PFSK-1 (cell line): ENCODE results near the gene POMC.

ENCODE experiments used
- FOXP2 ChIP-seq: optimal IDR thresholded peaks from 2 replicates; pipeline ENCODE3; 2011; ENCODE audit warnings: borderline replicate concordance, control low read depth, inconsistent platforms; ENCODE audit not compliant: insufficient read depth; ENCODE audit errors: extremely low read length, extremely low read depth
- POLR2AphosphoS5 ChIP-seq: IDR thresholded peaks from 2 replicates; pipeline ENCODE4 v1.6.1; 2012; ENCODE audit warnings: low read depth, mild to moderate bottlenecking, control low read depth, low read length, moderate library complexity
- REST ChIP-seq, 2 experiments: IDR thresholded peaks; 2 replicates each; pipeline versions ENCODE4 v1.6.1 to v1.8.0; 2011 to 2012; ENCODE audit warnings: low read depth in 2 of 2, low read length in 2 of 2, control low read depth in 1 of 2, inconsistent platforms in 1 of 2, mild to moderate bottlenecking in 1 of 2, moderate library complexity in 1 of 2; ENCODE audit not compliant: insufficient read depth in 1 of 2
- SIN3A ChIP-seq: IDR thresholded peaks from 2 replicates; pipeline ENCODE4 v1.6.1; 2012; ENCODE audit warnings: mild to moderate bottlenecking, low read length, moderate library complexity, borderline replicate concordance; ENCODE audit not compliant: insufficient read depth
- TAF1 ChIP-seq: IDR thresholded peaks from 2 replicates; pipeline ENCODE4 v1.6.1; 2012; ENCODE audit warnings: low read length, control low read depth, borderline replicate concordance; ENCODE audit not compliant: insufficient read depth

The POMC gene

GRCh38 chr2:25160376-25160775 is 8.0 kb downstream of the POMC start:
- no peak for TF ChIP-seq SIN3A
- TF ChIP-seq TAF1 = no peak
- no peak for TF ChIP-seq REST (IDR thresholded peaks at IDR 0.05; ENCODE audit: insufficient read depth in 1 of 2, low read depth in 2 of 2, low read length in 2 of 2)
- TF ChIP-seq FOXP2 = no peak
- TF ChIP-seq POLR2AphosphoS5 = no peak

- no peak for TF ChIP-seq FOXP2
- TF ChIP-seq REST (IDR thresholded peaks at IDR 0.05; ENCODE audit: insufficient read depth in 1 of 2, low read depth in 2 of 2, low read length in 2 of 2) = no peak
- TF ChIP-seq POLR2AphosphoS5 = no peak
- TF ChIP-seq TAF1 = no peak
- TF ChIP-seq SIN3A = no peak
These were observed 8.4 kb downstream of the POMC start for GRCh38 chr2:25159949-25160348.

GRCh38 chr2:25158096-25158852 is 10.1 kb downstream of the POMC start:
- TF ChIP-seq POLR2AphosphoS5 (no peak), SIN3A (no peak), FOXP2 (no peak), TAF1 (no peak), REST (IDR thresholded peaks at IDR 0.05; ENCODE audit: insufficient read depth in 1 of 2, low read depth in 2 of 2, low read length in 2 of 2) (no peak)

- TF ChIP-seq REST (IDR thresholded peaks at IDR 0.05; ENCODE audit: insufficient read depth in 1 of 2, low read depth in 2 of 2, low read length in 2 of 2) = no peak
- TF ChIP-seq TAF1 = no peak
- TF ChIP-seq POLR2AphosphoS5 = no peak
- no peak for TF ChIP-seq SIN3A
- no peak for TF ChIP-seq FOXP2
These were observed 13.0 kb downstream of the POMC start for GRCh38 chr2:25155401-25155800.
